Kidney (tissue), 14 donors: Measurements from ENCODE around the gene IFNA5. TPM values are rescaled to one million over a fixed set of nuclear protein-coding genes. Genes with fewer than 3 reads are reported as not detected.

ENCODE experiments used
- DNase-seq, 5 donors: peaks; one replicate each; pipeline ENCODE4 v3.0.0-alpha.2; 2013 to 2020
- FAIRE-seq: peaks from 2 replicates; lab custom pipeline; 2012; peaks lifted over from hg19 to GRCh38; lab: Jason Lieb, UNC
- H3K27ac ChIP-seq, 2 donors: one replicate each; pipeline ENCODE4 v1.7.0; 2013; ENCODE audit warnings: low read depth in 2 of 2, low read length in 2 of 2, inconsistent platforms in 1 of 2
- H3K27me3 ChIP-seq: one replicate; pipeline ENCODE4 v1.7.1; 2013; ENCODE audit warnings: low read length, inconsistent platforms; ENCODE audit not compliant: control insufficient read depth, insufficient read depth
- H3K36me3 ChIP-seq, 3 donors: one replicate each; pipeline versions ENCODE4 v1.7.0 to v1.7.1; 2013; ENCODE audit warnings: low read length in 3 of 3, control low read depth in 1 of 3, inconsistent platforms in 1 of 3; ENCODE audit not compliant: insufficient read depth in 3 of 3, control insufficient read depth in 2 of 3
- H3K4me1 ChIP-seq, 3 donors: one replicate each; pipeline versions ENCODE4 v1.7.0 to v1.7.1; 2013; ENCODE audit warnings: low read length in 3 of 3, inconsistent platforms in 1 of 3, low read depth in 1 of 3; ENCODE audit not compliant: control insufficient read depth in 2 of 3, insufficient read depth in 2 of 3
- H3K4me3 ChIP-seq, 3 donors: one replicate each; pipeline versions ENCODE4 v1.7.0 to v1.8.1; 2013; ENCODE audit warnings: low read length in 3 of 3, control low read depth in 1 of 3, inconsistent platforms in 1 of 3
- H3K9ac ChIP-seq, 3 donors: one replicate each; pipeline versions ENCODE4 v1.7.0 to v1.7.1; 2013; ENCODE audit warnings: low read length in 3 of 3, control low read depth in 1 of 3, inconsistent platforms in 1 of 3
- H3K9me3 ChIP-seq, 3 donors: one replicate each; pipeline versions ENCODE4 v1.7.0 to v1.7.1; 2013; ENCODE audit warnings: low read length in 3 of 3, control low read depth in 1 of 3, inconsistent platforms in 1 of 3; ENCODE audit not compliant: control insufficient read depth in 2 of 3, insufficient read depth in 1 of 3
- intact Hi-C: fragments of 100-400 bp; cut with DNase I; formaldehyde crosslinking; loops from one replicate; pipeline ENCODE4 v1.11.1; 2022
- polyA plus RNA-seq: library from polyadenylated mRNA; stranded (reverse); fragments of 350-450 nt; fragmentation: Illumina TruSeq; extraction: RNeasy Lipid Tissue Mini Kit (QIAGEN cat#74804); gene quantifications from one replicate; pipeline ENCODE4 v1.2.3, GENCODE V29; 2014; ENCODE audit warnings: low read depth, low replicate concordance; ENCODE audit not compliant: insufficient read depth
- total RNA-seq: library from RNA; stranded (reverse); fragmentation: NEBNext Ultra II Directional; extraction: Animal tissue kit (Norgen Biotek cat#: 25700); gene quantifications from one replicate; pipeline ENCODE4 v1.2.1, GENCODE V29; 2021
- TF ChIP-seq, protein P1 (sequence below): IDR thresholded peaks from 3 replicates; pipeline ENCODE4 v1.5.1; 2012; ENCODE audit warnings: mild to moderate bottlenecking, moderate library complexity, borderline replicate concordance; ENCODE audit not compliant: insufficient read depth; ENCODE audit errors: extremely low read depth
- donor health status: control.
- donor health status: control.
- donor health status: control.
- donor health status: control.
- donor health status: control.
- donor health status: DM: yes; HTN: yes; CAD: no.
- donor health status: Normal renal cell carcinoma (clear cell type).

The IFNA5 gene
- total and polyA plus RNA-seq, 2 donors from 2014 or later: not detected

DNA sequence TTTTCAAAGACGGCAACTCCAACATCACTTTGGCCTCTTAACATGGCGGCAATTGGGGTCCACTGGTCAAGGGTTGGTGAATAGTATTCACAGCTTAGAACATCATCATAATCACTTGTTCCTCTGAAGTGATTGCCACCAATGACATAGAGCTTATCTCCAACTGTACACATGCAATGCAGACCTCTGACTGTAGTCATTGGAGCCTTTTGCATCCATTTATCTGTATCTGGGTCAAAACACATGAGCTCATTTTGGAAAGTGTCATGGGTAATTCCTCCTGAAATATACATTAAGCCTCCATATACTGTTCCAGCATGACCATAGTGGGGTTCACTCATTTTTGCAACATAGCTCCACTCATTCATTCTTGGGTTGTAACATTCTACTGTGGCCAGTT is 28.1 kb upstream of the IFNA5 start:
- Histone ChIP-seq H3K36me3 (peaks cover 0 to 4% (median 0%) of the 10 kb centered on the region in 3 donors), H3K9me3 (no peaks in the 10 kb centered on the region), H3K4me1 (peaks cover 5 to 16% (median 12%) of the 10 kb centered on the region in 3 donors), H3K27me3 (no peaks in the 10 kb centered on the region), H3K4me3 (peak overlapping the region in 2 of 3 donors; percentile 82 to 98), H3K27ac (no peak overlapping the region), H3K9ac (no peak overlapping the region)
- DNase-seq (no peak), FAIRE-seq (no peak)
- TF ChIP-seq, protein P1, sequence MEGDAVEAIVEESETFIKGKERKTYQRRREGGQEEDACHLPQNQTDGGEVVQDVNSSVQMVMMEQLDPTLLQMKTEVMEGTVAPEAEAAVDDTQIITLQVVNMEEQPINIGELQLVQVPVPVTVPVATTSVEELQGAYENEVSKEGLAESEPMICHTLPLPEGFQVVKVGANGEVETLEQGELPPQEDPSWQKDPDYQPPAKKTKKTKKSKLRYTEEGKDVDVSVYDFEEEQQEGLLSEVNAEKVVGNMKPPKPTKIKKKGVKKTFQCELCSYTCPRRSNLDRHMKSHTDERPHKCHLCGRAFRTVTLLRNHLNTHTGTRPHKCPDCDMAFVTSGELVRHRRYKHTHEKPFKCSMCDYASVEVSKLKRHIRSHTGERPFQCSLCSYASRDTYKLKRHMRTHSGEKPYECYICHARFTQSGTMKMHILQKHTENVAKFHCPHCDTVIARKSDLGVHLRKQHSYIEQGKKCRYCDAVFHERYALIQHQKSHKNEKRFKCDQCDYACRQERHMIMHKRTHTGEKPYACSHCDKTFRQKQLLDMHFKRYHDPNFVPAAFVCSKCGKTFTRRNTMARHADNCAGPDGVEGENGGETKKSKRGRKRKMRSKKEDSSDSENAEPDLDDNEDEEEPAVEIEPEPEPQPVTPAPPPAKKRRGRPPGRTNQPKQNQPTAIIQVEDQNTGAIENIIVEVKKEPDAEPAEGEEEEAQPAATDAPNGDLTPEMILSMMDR: no peak
- intact Hi-C loops: no loop called here

DNA sequence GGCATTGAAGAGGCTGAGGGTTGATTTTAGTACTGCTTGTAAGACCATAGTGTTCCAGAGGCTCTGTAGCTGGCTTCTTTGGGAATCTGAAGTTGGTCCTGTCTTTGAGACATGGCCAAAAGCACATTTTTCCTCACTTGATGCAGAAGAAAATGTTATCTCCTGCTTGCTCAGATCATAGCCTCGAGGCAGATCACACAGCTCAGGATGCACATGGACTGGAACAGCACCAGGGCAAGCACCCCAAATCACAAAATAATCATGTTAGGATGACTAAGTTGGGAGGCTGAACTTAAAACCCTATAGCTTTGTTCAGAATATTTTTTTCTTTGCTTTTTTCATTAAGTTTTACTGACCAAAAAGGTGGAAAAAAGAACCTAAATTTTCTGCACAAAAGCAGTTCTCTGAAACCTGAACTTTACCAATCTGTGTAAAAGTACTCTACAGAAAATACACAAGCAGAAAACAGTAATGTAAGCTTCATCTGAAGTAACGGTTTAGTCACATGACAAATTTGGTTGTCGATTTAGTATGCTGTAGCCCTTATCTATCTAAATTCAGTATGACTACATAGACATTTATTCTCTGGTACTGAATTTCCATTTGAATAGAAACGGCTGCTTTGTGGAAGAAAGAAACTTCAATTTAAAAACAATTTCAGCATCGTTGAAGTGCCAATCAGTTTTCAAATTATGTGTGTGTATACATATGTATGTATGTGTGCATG is 26.7 kb upstream of the IFNA5 start:
- intact Hi-C loops: no loop called here
- Histone ChIP-seq H3K9ac (no peak overlapping the region), H3K36me3 (peaks cover 0 to 4% (median 0%) of the 10 kb centered on the region in 3 donors), H3K9me3 (no peaks in the 10 kb centered on the region), H3K4me3 (no peak overlapping the region), H3K27me3 (no peaks in the 10 kb centered on the region), H3K27ac (no peak overlapping the region), H3K4me1 (peaks cover 5 to 16% (median 12%) of the 10 kb centered on the region in 3 donors)
- TF ChIP-seq, protein P1: no peak
- DNase-seq (no peak), FAIRE-seq (no peak)

DNA sequence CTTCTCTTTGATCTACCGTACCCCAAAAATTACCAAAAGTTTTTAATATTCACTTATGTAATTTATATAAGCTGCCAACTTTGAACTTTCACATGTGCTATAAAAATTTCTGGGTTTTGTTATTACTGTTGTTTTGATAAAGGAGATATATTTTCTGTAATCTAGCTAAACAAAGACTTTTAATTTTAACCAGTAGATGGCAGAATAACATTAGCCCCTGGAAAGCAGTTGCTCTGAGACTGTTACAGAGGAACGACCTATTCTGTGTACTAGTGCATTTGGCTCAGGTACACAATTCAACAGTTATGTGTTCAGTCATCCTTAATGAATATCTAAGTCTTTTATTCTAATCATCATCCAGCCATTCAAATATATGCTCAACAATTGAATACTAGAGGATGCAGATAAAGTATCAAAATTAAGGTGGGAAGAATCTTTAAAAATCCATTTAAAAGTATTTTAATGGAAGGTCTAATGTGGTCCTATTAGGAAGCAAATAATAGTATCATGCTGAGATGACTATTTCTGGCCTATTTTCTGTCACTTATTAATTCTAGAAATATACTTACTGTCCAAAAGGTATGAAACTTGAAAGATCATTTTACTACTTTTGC is 21.5 kb upstream of the IFNA5 start:
- H3K4me3 ChIP-seq: no peak overlapping the region
- H3K4me1 ChIP-seq: peaks cover 0 to 1% (median 0%) of the 10 kb centered on the region in 3 donors
- peak; percentile 97 for FAIRE-seq
- peak in 2 of 5 donors; percentile 63 to 66 for DNase-seq
- H3K27me3 ChIP-seq: no peaks in the 10 kb centered on the region
- no peaks in the 10 kb centered on the region for H3K9me3 ChIP-seq
- no peak overlapping the region for H3K27ac ChIP-seq
- peaks cover 0 to 8% (median 8%) of the 10 kb centered on the region in 3 donors for H3K36me3 ChIP-seq
- TF ChIP-seq, protein P1: peak; percentile 43
- intact Hi-C loops: no loop called here
- H3K9ac ChIP-seq: no peak overlapping the region
